ENCODE measurements around the gene CIAO3. TPM values are rescaled to one million over a fixed set of nuclear protein-coding genes. Genes with fewer than 3 reads are reported as not detected.
"Not testable (repeated sequence)": the region's sequence is repeated elsewhere in the genome, so short reads cannot be mapped to it uniquely, and the experiment has no call there.

CIAO3 gene
- polyA plus RNA-seq, 3 donors from 2014 or later: 4.6 to 25.5 (median 17.5) TPM

- Mint-ChIP-seq H3K4me3 (no peak overlapping the region), H3K4me1 (peaks cover 14 to 27% of the 10 kb centered on the region in 2 donors)
Observed at GRCh38 chr16:693766-694165, 47.0 kb downstream of the CIAO3 start.

GRCh38 chr16:693364-693763, 47.4 kb downstream of the CIAO3 start:
- H3K36me3 Mint-ChIP-seq: no peaks in the 10 kb centered on the region
- H3K9me3 Mint-ChIP-seq: no peaks in the 10 kb centered on the region
- no peak overlapping the region for H3K27ac Mint-ChIP-seq
- H3K27me3 Mint-ChIP-seq (ENCODE audit: low read depth in 3 of 3): peaks cover 8 to 20% (median 12%) of the 10 kb centered on the region in 3 donors
- no peak for DNase-seq
- no peak overlapping the region for H3K4me3 Mint-ChIP-seq
- H3K4me1 Mint-ChIP-seq: peaks cover 14 to 30% of the 10 kb centered on the region in 2 donors

More at GRCh38 chr16:693766-694165, 47.0 kb downstream of the CIAO3 start:
- Mint-ChIP-seq H3K27ac (no peak overlapping the region), H3K27me3 (ENCODE audit: low read depth in 3 of 3) (peaks cover 10 to 20% (median 12%) of the 10 kb centered on the region in 3 donors), H3K36me3 (no peaks in the 10 kb centered on the region), H3K9me3 (no peaks in the 10 kb centered on the region)
- DNase-seq: no peak

- Mint-ChIP-seq H3K36me3 (no peaks in the 10 kb centered on the region), H3K4me3 (peak overlapping the region in 3 of 5 donors; percentile 19 to 68 (median 56)), H3K27me3 (ENCODE audit: low read depth in 3 of 3) (peaks cover 8 to 16% (median 10%) of the 10 kb centered on the region in 3 donors), H3K27ac (no peak overlapping the region), H3K4me1 (peaks cover 14 to 32% of the 10 kb centered on the region in 2 donors), H3K9me3 (no peaks in the 10 kb centered on the region)
- no peak for DNase-seq
Observed at GRCh38 chr16:692356-693108, 48.3 kb downstream of the CIAO3 start.

GRCh38 chr16:691242-691641, 49.6 kb downstream of the CIAO3 start:
- not testable (repeated sequence) for H3K9me3 Mint-ChIP-seq, DNase-seq, H3K36me3 Mint-ChIP-seq
- Mint-ChIP-seq H3K27ac (peak overlapping the region in 2 of 6 donors; percentile 30 to 62), H3K4me1 (peaks cover 14 to 32% of the 10 kb centered on the region in 2 donors), H3K27me3 (ENCODE audit: low read depth in 3 of 3) (peaks cover 7 to 16% (median 8%) of the 10 kb centered on the region in 3 donors), H3K4me3 (peak overlapping the region; percentile 73 to 97 (median 90))

- Mint-ChIP-seq H3K27me3 (ENCODE audit: low read depth in 3 of 3) (peaks cover 6 to 17% (median 7%) of the 10 kb centered on the region in 3 donors), H3K36me3 (no peaks in the 10 kb centered on the region), H3K9me3 (no peaks in the 10 kb centered on the region), H3K4me1 (peaks cover 14 to 34% of the 10 kb centered on the region in 2 donors), H3K27ac (peak overlapping the region; percentile 76 to 94 (median 90)), H3K4me3 (peak overlapping the region; percentile 87 to 97 (median 91))
- no peak for DNase-seq
Observed at GRCh38 chr16:689175-689897, 51.5 kb downstream of the CIAO3 start.

GRCh38 chr16:687499-687898, 53.3 kb downstream of the CIAO3 start:
- no peak for DNase-seq
- Mint-ChIP-seq H3K36me3 (peaks cover 0 to 1% (median 0%) of the 10 kb centered on the region in 3 donors), H3K9me3 (no peaks in the 10 kb centered on the region), H3K27ac (no peak overlapping the region), H3K4me1 (peaks cover 14 to 35% of the 10 kb centered on the region in 2 donors), H3K4me3 (peak overlapping the region in 1 of 5 donors; percentile 33), H3K27me3 (ENCODE audit: low read depth in 3 of 3) (peaks cover 1 to 13% (median 9%) of the 10 kb centered on the region in 3 donors)

GRCh38 chr16:686459-687260, 54.1 kb downstream of the CIAO3 start:
- no peak overlapping the region for H3K27ac Mint-ChIP-seq
- peak overlapping the region in 2 of 5 donors; percentile 30 to 33 for H3K4me3 Mint-ChIP-seq
- no peaks in the 10 kb centered on the region for H3K9me3 Mint-ChIP-seq
- peaks cover 0 to 2% (median 0%) of the 10 kb centered on the region in 3 donors for H3K36me3 Mint-ChIP-seq
- peaks cover 1 to 12% (median 8%) of the 10 kb centered on the region in 3 donors for H3K27me3 Mint-ChIP-seq (ENCODE audit: low read depth in 3 of 3)
- H3K4me1 Mint-ChIP-seq: peaks cover 16 to 39% of the 10 kb centered on the region in 2 donors
- no peak for DNase-seq

GRCh38 chr16:685967-686366, 54.8 kb downstream of the CIAO3 start:
- peaks cover 19 to 43% of the 10 kb centered on the region in 2 donors for H3K4me1 Mint-ChIP-seq
- no peak for DNase-seq
- no peaks in the 10 kb centered on the region for H3K9me3 Mint-ChIP-seq
- H3K36me3 Mint-ChIP-seq: peaks cover 0 to 2% (median 0%) of the 10 kb centered on the region in 3 donors
- peak overlapping the region; percentile 23 to 58 (median 47) for H3K4me3 Mint-ChIP-seq
- peak overlapping the region in 3 of 6 donors; percentile 59 to 78 (median 64) for H3K27ac Mint-ChIP-seq
- H3K27me3 Mint-ChIP-seq (ENCODE audit: low read depth in 3 of 3): peaks cover 1 to 12% (median 8%) of the 10 kb centered on the region in 3 donors

GRCh38 chr16:684961-685696, 55.7 kb downstream of the CIAO3 start:
- H3K36me3 Mint-ChIP-seq: peaks cover 0 to 2% (median 0%) of the 10 kb centered on the region in 3 donors
- H3K27me3 Mint-ChIP-seq (ENCODE audit: low read depth in 3 of 3): peaks cover 0 to 12% (median 3%) of the 10 kb centered on the region in 3 donors
- no peaks in the 10 kb centered on the region for H3K9me3 Mint-ChIP-seq
- peak overlapping the region in 1 of 5 donors; percentile 27 for H3K4me3 Mint-ChIP-seq
- H3K27ac Mint-ChIP-seq: peak overlapping the region in 1 of 6 donors; percentile 23
- no peak for DNase-seq
- H3K4me1 Mint-ChIP-seq: peaks cover 13 to 38% of the 10 kb centered on the region in 2 donors

GRCh38 chr16:684071-684794, 56.6 kb downstream of the CIAO3 start, which contains the start of gene JMJD8:
Gene JMJD8 (minus strand): TSS chr16:684334. CDS start chr16:684319, 15 bp downstream.
- Mint-ChIP-seq H3K4me1 (peaks cover 11 to 32% of the 10 kb centered on the region in 2 donors), H3K4me3 (peak within 1 kb of the TSS; percentile 70 to 83 (median 76)), H3K27me3 (ENCODE audit: low read depth in 3 of 3) (peaks cover 2 to 10% (median 3%) of the 10 kb centered on the region in 3 donors), H3K9me3 (no peaks in the 10 kb centered on the region), H3K36me3 (peaks cover 0 to 2% (median 0%) of the 10 kb centered on the region in 3 donors), H3K27ac (peak within 1 kb of the TSS in 5 of 6 donors; percentile 14 to 86 (median 61))
- DNase-seq: peak; percentile 96

GRCh38 chr16:683396-684070, 57.3 kb downstream of the CIAO3 start:
- Mint-ChIP-seq H3K27ac (peak overlapping the region in 4 of 6 donors; percentile 17 to 70 (median 48)), H3K4me3 (peak overlapping the region; percentile 43 to 71 (median 58)), H3K36me3 (peaks cover 0 to 2% (median 0%) of the 10 kb centered on the region in 3 donors), H3K9me3 (no peaks in the 10 kb centered on the region), H3K4me1 (peaks cover 11 to 29% of the 10 kb centered on the region in 2 donors), H3K27me3 (ENCODE audit: low read depth in 3 of 3) (peaks cover 4 to 10% (median 5%) of the 10 kb centered on the region in 3 donors)
- no peak for DNase-seq

Data from immature natural killer cell (primary cell).